H9 (cell line): ENCODE data around the gene SLC9A2. TPM values are rescaled to one million over a fixed set of nuclear protein-coding genes. Genes with fewer than 3 reads are reported as not detected.

ENCODE experiments used
- DNase-seq: peaks from one replicate; pipeline ENCODE4 v3.0.0-alpha.2; 2017
- H2AFZ ChIP-seq: one replicate; pipeline ENCODE4 v1.6.1; 2013; ENCODE audit warnings: mild to moderate bottlenecking, low read length, control low read depth, moderate library complexity
- H2AK5ac ChIP-seq: 2 replicates; pipeline ENCODE4 v1.6.1; 2013; ENCODE audit warnings: low read length, control low read depth, mixed read lengths; ENCODE audit not compliant: insufficient read length
- H2BK120ac ChIP-seq: one replicate; pipeline ENCODE4 v1.6.1; 2013; ENCODE audit warnings: low read depth, mild to moderate bottlenecking, low read length, control low read depth, inconsistent platforms; ENCODE audit not compliant: poor library complexity, severe bottlenecking
- H2BK12ac ChIP-seq: 2 replicates; pipeline ENCODE4 v1.6.1; 2013; ENCODE audit warnings: low read length, control low read depth, mixed read lengths, low read depth; ENCODE audit not compliant: insufficient read length
- H2BK15ac ChIP-seq: 2 replicates; pipeline ENCODE4 v1.6.1; 2013; ENCODE audit warnings: low read depth, low read length, control low read depth
- H2BK20ac ChIP-seq: one replicate; pipeline ENCODE4 v1.6.1; 2013; ENCODE audit warnings: low read depth, mild to moderate bottlenecking, low read length, control low read depth, inconsistent platforms; ENCODE audit not compliant: poor library complexity, severe bottlenecking
- H2BK5ac ChIP-seq: 2 replicates; pipeline ENCODE4 v1.6.1; 2013; ENCODE audit warnings: low read length, control low read depth, mixed read lengths; ENCODE audit not compliant: insufficient read length
- H3K14ac ChIP-seq: 2 replicates; pipeline ENCODE4 v1.6.1; 2013; ENCODE audit warnings: low read length, control low read depth; ENCODE audit not compliant: insufficient read depth
- H3K18ac ChIP-seq: 2 replicates; pipeline ENCODE4 v1.6.1; 2013; ENCODE audit warnings: low read depth, mild to moderate bottlenecking, mixed read lengths, low read length, control low read depth; ENCODE audit not compliant: insufficient read length
- H3K23ac ChIP-seq: 2 replicates; pipeline ENCODE4 v1.6.1; 2013; ENCODE audit warnings: low read length, control low read depth, mixed read lengths, low read depth; ENCODE audit not compliant: insufficient read length
- H3K23me2 ChIP-seq: 2 replicates; pipeline ENCODE4 v1.6.1; 2013; ENCODE audit warnings: low read depth, mild to moderate bottlenecking, mixed read lengths, low read length, control low read depth; ENCODE audit not compliant: insufficient read length, poor library complexity, severe bottlenecking
- H3K27ac ChIP-seq: 2 replicates; pipeline ENCODE4 v1.5.1; 2013; ENCODE audit warnings: low read length, control low read depth, mixed read lengths, low read depth; ENCODE audit not compliant: insufficient read length
- H3K27me3 ChIP-seq: 2 replicates; pipeline ENCODE4 v1.6.1; 2013; ENCODE audit warnings: low read length, control low read depth, inconsistent platforms; ENCODE audit not compliant: insufficient read depth
- H3K4ac ChIP-seq: 2 replicates; pipeline ENCODE4 v1.6.1; 2013; ENCODE audit warnings: low read depth, mild to moderate bottlenecking, control low read depth, inconsistent platforms, low read length, moderate library complexity
- H3K4me1 ChIP-seq: 2 replicates; pipeline ENCODE4 v1.6.1; 2013; ENCODE audit warnings: low read length, control low read depth, inconsistent platforms; ENCODE audit not compliant: insufficient read depth
- H3K4me2 ChIP-seq: 2 replicates; pipeline ENCODE4 v1.6.1; 2013; ENCODE audit warnings: low read length, control low read depth, mixed read lengths; ENCODE audit not compliant: insufficient read length, insufficient read depth
- H3K56ac ChIP-seq: 2 replicates; pipeline ENCODE4 v1.6.1; 2013; ENCODE audit warnings: low read depth, mild to moderate bottlenecking, mixed read lengths, low read length, control low read depth; ENCODE audit not compliant: insufficient read length
- H3K79me1 ChIP-seq: 2 replicates; pipeline ENCODE4 v1.6.1; 2013; ENCODE audit warnings: low read depth, mild to moderate bottlenecking, moderate library complexity, low read length, control low read depth, inconsistent platforms; ENCODE audit not compliant: insufficient read depth, poor library complexity, severe bottlenecking
- H3K79me2 ChIP-seq: 2 replicates; pipeline ENCODE4 v1.6.1; 2013; ENCODE audit warnings: low read length, control low read depth, inconsistent platforms; ENCODE audit not compliant: insufficient read depth
- H3K9ac ChIP-seq: 2 replicates; pipeline ENCODE4 v1.6.1; 2013; ENCODE audit warnings: low read length, control low read depth, mixed read lengths; ENCODE audit not compliant: insufficient read length; ENCODE audit errors: extremely low read depth
- H3K9me3 ChIP-seq: one replicate; pipeline ENCODE4 v1.6.1; 2013; ENCODE audit warnings: low read depth, low read length, inconsistent platforms; ENCODE audit not compliant: control insufficient read depth
- H3T11ph ChIP-seq: one replicate; pipeline ENCODE4 v1.6.1; 2013; ENCODE audit warnings: mild to moderate bottlenecking, low read length, control low read depth, inconsistent platforms
- H4K20me1 ChIP-seq: one replicate; pipeline ENCODE4 v1.6.1; 2013; ENCODE audit not compliant: control insufficient read depth, insufficient read length, insufficient read depth
- H4K5ac ChIP-seq: 2 replicates; pipeline ENCODE4 v1.6.1; 2013; ENCODE audit warnings: low read depth, mild to moderate bottlenecking, mixed read lengths, low read length, control low read depth; ENCODE audit not compliant: insufficient read length
- H4K8ac ChIP-seq: replicated peaks from 2 replicates; pipeline ENCODE4 v1.6.1; 2013; ENCODE audit warnings: low read length, control low read depth, mixed read lengths, low read depth; ENCODE audit not compliant: insufficient read length
- H4K91ac ChIP-seq: 2 replicates; pipeline ENCODE4 v1.6.1; 2013; ENCODE audit warnings: low read depth, mild to moderate bottlenecking, moderate library complexity, mixed read lengths, low read length, control low read depth; ENCODE audit not compliant: insufficient read length
- H3K27ac Mint-ChIP-seq, 3 experiments: 2 replicates in 2 of 3; 3 replicates in 1 of 3; pipeline ENCODE4 v1.8.0; 2020 to 2021; ENCODE audit warnings: mixed read lengths in 3 of 3, mild to moderate bottlenecking in 1 of 3, moderate library complexity in 1 of 3
- H3K27me3 Mint-ChIP-seq: 2 replicates; pipeline ENCODE4 v1.8.0; 2021; ENCODE audit warnings: low read depth, mild to moderate bottlenecking, moderate library complexity, mixed read lengths
- H3K36me3 Mint-ChIP-seq, 3 experiments: 2 replicates in 2 of 3; 3 replicates in 1 of 3; pipeline ENCODE4 v1.8.0; 2020 to 2021; ENCODE audit warnings: low read depth in 3 of 3, mixed read lengths in 3 of 3; ENCODE audit not compliant: insufficient read depth in 1 of 3
- H3K4me1 Mint-ChIP-seq, 2 experiments: 2 replicates each; pipeline ENCODE4 v1.8.0; 2020; ENCODE audit warnings: mixed read lengths in 2 of 2
- H3K4me3 Mint-ChIP-seq, 2 experiments: 2 replicates in 1 of 2; 3 replicates in 1 of 2; pipeline ENCODE4 v1.8.0; 2020 to 2021; ENCODE audit warnings: mild to moderate bottlenecking in 2 of 2, mixed read lengths in 2 of 2, moderate library complexity in 1 of 2
- H3K9me3 Mint-ChIP-seq, 2 experiments: 2 replicates in 1 of 2; 3 replicates in 1 of 2; pipeline ENCODE4 v1.8.0; 2020; ENCODE audit warnings: mild to moderate bottlenecking in 2 of 2, mixed read lengths in 2 of 2, moderate library complexity in 1 of 2
- WGBS: extraction: QIAGEN DNeasy Blood & Tissue Kit; methylation state at CpG from one replicate; pipeline ENCODE4 v1.1.7; 2013; ENCODE audit warnings: missing lambda C conversion rate, low lambda C conversion rate, mixed read lengths; ENCODE audit not compliant: insufficient read length; ENCODE audit errors: extremely low coverage; 5-methylcytosine and 5-hydroxymethylcytosine counted together
- total RNA-seq: library from RNA; stranded (reverse); gene quantifications from 2 replicates; pipeline ENCODE4 v1.2.1, GENCODE V29; 2021
- TF ChIP-seq, protein P1 (sequence below): fragments of 200-600 bp; sonication (generic); conservative IDR thresholded peaks from 3 replicates; pipeline ENCODE4 v1.8.0; 2021; ENCODE audit warnings: antibody characterized with exemption, mild to moderate bottlenecking

SLC9A2 gene
- total RNA-seq, 1 experiment from 2014 or later = 0.04 TPM

DNA sequence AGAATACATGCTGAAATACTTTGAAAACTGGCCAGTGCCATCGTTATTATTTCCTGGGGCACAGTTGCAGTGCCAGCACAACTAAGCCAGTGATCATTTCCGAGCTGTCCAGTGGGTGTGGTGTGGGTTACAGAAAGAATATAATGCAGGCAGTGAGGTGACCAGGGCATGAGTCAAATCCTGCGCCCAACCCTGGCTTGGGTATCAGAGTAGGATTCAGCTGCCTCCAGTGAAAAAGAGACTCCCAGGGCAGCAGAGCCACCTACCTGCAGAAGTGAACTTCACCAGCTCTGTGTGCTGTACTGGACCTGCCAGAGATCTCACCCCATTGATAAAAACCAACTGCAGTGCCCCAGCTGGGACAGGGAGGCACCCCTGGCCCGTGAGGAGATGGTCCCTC is 18.0 kb downstream of the SLC9A2 start:
- no peak overlapping the region for H3K9ac ChIP-seq
- H2AK5ac ChIP-seq = no peak overlapping the region
- no peak overlapping the region for H3K27ac ChIP-seq
- no peak overlapping the region for H4K8ac ChIP-seq
- H2BK120ac ChIP-seq = no peak overlapping the region
- H3K9me3 ChIP-seq = no peaks in the 10 kb centered on the region
- no peaks in the 10 kb centered on the region for H3K79me2 ChIP-seq
- no peaks in the 10 kb centered on the region for H3K79me1 ChIP-seq
- no peaks in the 10 kb centered on the region for H3K9me3 Mint-ChIP-seq
- no peak overlapping the region for H4K5ac ChIP-seq
- H3K23me2 ChIP-seq = no peaks in the 10 kb centered on the region
- no peak overlapping the region for H3K14ac ChIP-seq
- H2BK5ac ChIP-seq = no peak overlapping the region
- no peak overlapping the region for H3K18ac ChIP-seq
- no peak overlapping the region for H3K56ac ChIP-seq
- H3K4me1 ChIP-seq = no peaks in the 10 kb centered on the region
- H3K4me1 Mint-ChIP-seq = peaks cover 7 to 14% of the 10 kb centered on the region in 2 experiments
- no peak overlapping the region for H2BK20ac ChIP-seq
- H3K27me3 Mint-ChIP-seq = peaks cover 2% of the 10 kb centered on the region
- WGBS = no CpG with 5 or more reads among the region's 4 CpGs
- no peak overlapping the region for H3K4me3 Mint-ChIP-seq
- no peak overlapping the region for H2BK12ac ChIP-seq
- no peaks in the 10 kb centered on the region for H4K20me1 ChIP-seq
- H3K23ac ChIP-seq = no peak overlapping the region
- no peaks in the 10 kb centered on the region for H3K27me3 ChIP-seq
- H2AFZ ChIP-seq = no peak overlapping the region
- no peak for DNase-seq
- no peak overlapping the region for H3K4ac ChIP-seq
- no peak overlapping the region for H2BK15ac ChIP-seq
- H3K36me3 Mint-ChIP-seq = no peaks in the 10 kb centered on the region
- H4K91ac ChIP-seq = no peak overlapping the region
- no peak overlapping the region for H3K4me2 ChIP-seq
- H3T11ph ChIP-seq = no peak overlapping the region
- H3K27ac Mint-ChIP-seq = no peak overlapping the region
- TF ChIP-seq, protein P1, sequence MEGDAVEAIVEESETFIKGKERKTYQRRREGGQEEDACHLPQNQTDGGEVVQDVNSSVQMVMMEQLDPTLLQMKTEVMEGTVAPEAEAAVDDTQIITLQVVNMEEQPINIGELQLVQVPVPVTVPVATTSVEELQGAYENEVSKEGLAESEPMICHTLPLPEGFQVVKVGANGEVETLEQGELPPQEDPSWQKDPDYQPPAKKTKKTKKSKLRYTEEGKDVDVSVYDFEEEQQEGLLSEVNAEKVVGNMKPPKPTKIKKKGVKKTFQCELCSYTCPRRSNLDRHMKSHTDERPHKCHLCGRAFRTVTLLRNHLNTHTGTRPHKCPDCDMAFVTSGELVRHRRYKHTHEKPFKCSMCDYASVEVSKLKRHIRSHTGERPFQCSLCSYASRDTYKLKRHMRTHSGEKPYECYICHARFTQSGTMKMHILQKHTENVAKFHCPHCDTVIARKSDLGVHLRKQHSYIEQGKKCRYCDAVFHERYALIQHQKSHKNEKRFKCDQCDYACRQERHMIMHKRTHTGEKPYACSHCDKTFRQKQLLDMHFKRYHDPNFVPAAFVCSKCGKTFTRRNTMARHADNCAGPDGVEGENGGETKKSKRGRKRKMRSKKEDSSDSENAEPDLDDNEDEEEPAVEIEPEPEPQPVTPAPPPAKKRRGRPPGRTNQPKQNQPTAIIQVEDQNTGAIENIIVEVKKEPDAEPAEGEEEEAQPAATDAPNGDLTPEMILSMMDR = no peak
